HEK293 (cell line): ENCODE data around the gene COL4A1.

Experiments used
- CTCF ChIA-PET: fragments of 350-600 bp; formaldehyde crosslinking; extraction: SDS; loops from one replicate; lab custom pipeline; 2021; ENCODE audit warnings: antibody characterized with exemption; lab: Yijun Ruan, JAX
- POLR2A ChIA-PET: fragments of 300-600 bp; formaldehyde crosslinking; extraction: SDS; loops from one replicate; lab custom pipeline; 2020; ENCODE audit warnings: antibody characterized with exemption, inconsistent platforms; lab: Yijun Ruan, JAX
- H3K27ac ChIP-seq: fragments of 200-500 bp; sonication (Bioruptor generic); 2 replicates; pipeline ENCODE4 v1.5.1; 2014; ENCODE audit warnings: low read depth, low read length, control low read depth, inconsistent platforms; ENCODE audit errors: extremely low read depth
- H3K36me3 ChIP-seq, 2 experiments: fragments of 200-500 bp in 1 of 2; sonication (Bioruptor generic) in 1 of 2; 1 replicate in 1 of 2; 2 replicates in 1 of 2; pipeline ENCODE4 v1.5.1; 2014 to 2017; ENCODE audit warnings: inconsistent platforms in 2 of 2, low read length in 2 of 2; ENCODE audit not compliant: control insufficient read depth in 2 of 2, insufficient read depth in 1 of 2
- H3K4me1 ChIP-seq: fragments of 200-500 bp; sonication (Bioruptor generic); 2 replicates; pipeline ENCODE4 v1.5.1; 2014; ENCODE audit warnings: mild to moderate bottlenecking, low read length, inconsistent platforms; ENCODE audit not compliant: control insufficient read depth, insufficient read depth
- H3K4me3 ChIP-seq: 2 replicates; pipeline ENCODE4 v1.5.1; 2011; ENCODE audit warnings: low read depth, mild to moderate bottlenecking, control low read depth, low read length, moderate library complexity
- H3K9me3 ChIP-seq: fragments of 200-500 bp; sonication (Bioruptor generic); 2 replicates; pipeline ENCODE4 v1.5.1; 2014; ENCODE audit warnings: low read depth, low read length, inconsistent platforms; ENCODE audit not compliant: control insufficient read depth, insufficient read depth
- BCL11A ChIP-seq: fragments of 450-650 bp; formaldehyde crosslinking; IDR thresholded peaks from 2 replicates; pipeline ENCODE4 v1.5.1; 2016; ENCODE audit warnings: low read depth, missing biosample characterization, missing genetic modification characterization
- MYNN ChIP-seq: fragments of 450-650 bp; formaldehyde crosslinking; IDR thresholded peaks from 2 replicates; pipeline ENCODE4 v1.5.1; 2016; ENCODE audit warnings: missing biosample characterization, missing genetic modification characterization, borderline replicate concordance
- REPIN1 ChIP-seq: fragments of 450-650 bp; formaldehyde crosslinking; IDR thresholded peaks from 2 replicates; pipeline ENCODE4 v1.5.1; 2017; ENCODE audit warnings: missing biosample characterization, missing genetic modification characterization, low read depth
- SETDB1 ChIP-seq: IDR thresholded peaks from one replicate; pipeline ENCODE4 v1.6.1; 2017; ENCODE audit warnings: mild to moderate bottlenecking, low read length, moderate library complexity, mixed read lengths; ENCODE audit not compliant: insufficient read length
- WT1 ChIP-seq: fragments of 450-650 bp; formaldehyde crosslinking; IDR thresholded peaks from 2 replicates; pipeline ENCODE4 v1.5.1; 2016; ENCODE audit warnings: missing biosample characterization, missing genetic modification characterization
- ZFP37 ChIP-seq: fragments of 450-650 bp; formaldehyde crosslinking; IDR thresholded peaks from 2 replicates; pipeline ENCODE4 v1.5.1; 2016; ENCODE audit warnings: missing biosample characterization, missing genetic modification characterization
- ZIC2 ChIP-seq: fragments of 450-650 bp; formaldehyde crosslinking; IDR thresholded peaks from 2 replicates; pipeline ENCODE4 v1.5.1; 2016; ENCODE audit warnings: missing biosample characterization, missing genetic modification characterization
- ZNF16 ChIP-seq: fragments of 450-650 bp; formaldehyde crosslinking; IDR thresholded peaks from 2 replicates; pipeline ENCODE4 v1.5.1; 2016; ENCODE audit warnings: low read depth, missing biosample characterization, missing genetic modification characterization
- ZNF214 ChIP-seq: fragments of 450-650 bp; formaldehyde crosslinking; IDR thresholded peaks from 2 replicates; pipeline ENCODE4 v1.5.1; 2017; ENCODE audit warnings: missing biosample characterization, mild to moderate bottlenecking, missing genetic modification characterization, borderline replicate concordance
- ZNF350 ChIP-seq: fragments of 450-650 bp; formaldehyde crosslinking; IDR thresholded peaks from 2 replicates; pipeline ENCODE4 v1.5.0; 2017; ENCODE audit warnings: missing biosample characterization, mild to moderate bottlenecking, missing genetic modification characterization
- ZNF391 ChIP-seq: fragments of 450-650 bp; formaldehyde crosslinking; IDR thresholded peaks from 2 replicates; pipeline ENCODE4 v1.5.1; 2016; ENCODE audit warnings: low read depth, missing biosample characterization, missing genetic modification characterization, borderline replicate concordance
- ZNF404 ChIP-seq: fragments of 450-650 bp; formaldehyde crosslinking; IDR thresholded peaks from 2 replicates; pipeline ENCODE4 v1.5.1; 2017; ENCODE audit warnings: missing biosample characterization, missing genetic modification characterization
- ZNF416 ChIP-seq: fragments of 450-650 bp; formaldehyde crosslinking; IDR thresholded peaks from 2 replicates; pipeline ENCODE4 v1.5.1; 2016; ENCODE audit warnings: missing biosample characterization, missing genetic modification characterization
- ZNF585B ChIP-seq: fragments of 450-650 bp; formaldehyde crosslinking; IDR thresholded peaks from 2 replicates; pipeline ENCODE4 v1.5.1; 2016; ENCODE audit warnings: missing biosample characterization, missing genetic modification characterization
- ZNF654 ChIP-seq: fragments of 450-650 bp; formaldehyde crosslinking; IDR thresholded peaks from 2 replicates; pipeline ENCODE4 v1.5.1; 2016; ENCODE audit warnings: low read depth, missing biosample characterization, missing genetic modification characterization
- ZNF664 ChIP-seq: fragments of 450-650 bp; formaldehyde crosslinking; IDR thresholded peaks from 2 replicates; pipeline ENCODE4 v1.5.1; 2016; ENCODE audit warnings: missing biosample characterization, missing genetic modification characterization
- ZNF777 ChIP-seq: fragments of 450-650 bp; formaldehyde crosslinking; IDR thresholded peaks from 2 replicates; pipeline ENCODE4 v1.5.1; 2017; ENCODE audit warnings: missing biosample characterization, missing genetic modification characterization, borderline replicate concordance
- TF ChIP-seq, protein P1 (sequence below): fragments of 450-650 bp; formaldehyde crosslinking; IDR thresholded peaks from 2 replicates; pipeline ENCODE4 v1.5.1; 2016; ENCODE audit warnings: missing biosample characterization, missing genetic modification characterization
- TF ChIP-seq, protein P2 (sequence below): fragments of 450-650 bp; formaldehyde crosslinking; IDR thresholded peaks from 2 replicates; pipeline ENCODE4 v1.5.1; 2016; ENCODE audit warnings: missing biosample characterization, missing genetic modification characterization

COL4A1 gene

DNA sequence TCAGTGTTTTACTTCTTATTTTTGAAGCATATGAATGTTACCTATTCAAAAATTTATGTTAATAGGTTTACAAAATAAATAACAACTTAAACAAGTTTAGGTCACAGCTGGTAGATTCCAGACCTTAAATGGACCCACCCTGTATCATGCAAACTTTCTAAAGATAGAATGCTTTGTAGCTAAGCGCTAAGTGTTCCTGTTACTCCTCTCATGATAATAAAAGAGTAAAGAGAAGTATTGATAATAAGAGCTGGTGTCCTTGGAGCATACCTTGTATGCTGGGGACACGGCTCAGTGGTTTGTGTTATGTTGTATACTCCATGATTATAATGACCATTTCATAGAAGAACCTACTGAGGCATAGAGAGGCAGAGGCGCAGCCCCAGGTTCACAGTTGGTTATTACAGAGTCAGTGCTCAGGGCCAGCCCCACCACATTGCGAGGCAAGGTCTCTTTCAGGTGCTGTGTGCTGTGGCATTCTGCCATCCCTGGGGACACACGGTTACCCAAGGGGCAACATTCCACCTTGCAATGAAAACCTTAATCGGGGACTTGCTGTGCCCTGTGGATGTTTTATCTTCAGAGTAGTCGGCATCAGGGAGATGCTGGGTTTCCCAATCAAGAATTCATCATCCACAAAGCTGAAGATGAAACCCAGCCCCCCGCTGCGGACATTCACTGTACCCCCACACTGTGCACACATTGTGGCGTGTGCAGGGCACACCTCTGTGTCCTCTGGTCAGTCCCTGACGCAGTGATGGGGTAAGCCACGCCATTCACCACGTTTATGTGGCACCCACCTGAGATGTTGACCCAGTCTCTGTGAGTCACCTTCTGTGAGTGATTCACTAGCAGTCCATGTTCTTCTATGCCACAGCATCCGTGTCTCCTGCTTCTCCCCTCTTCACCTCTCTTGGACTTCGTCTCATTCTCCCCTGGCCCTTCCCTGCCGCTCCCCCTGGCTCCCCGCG lies 186.7 kb downstream of the COL4A1 start:
- H3K4me1 ChIP-seq, result no peaks in the 10 kb centered on the region
- POLR2A ChIA-PET, result no interaction called here
- H3K27ac ChIP-seq, result no peak overlapping the region
- H3K4me3 ChIP-seq, result no peak overlapping the region
- CTCF ChIA-PET, result interaction anchor here (0.8 kb wide), 1 partner anchor 8 kb away, joined by 5 read pairs; no protein-coding TSS in a partner anchor
- TF ChIP-seq, protein P1, sequence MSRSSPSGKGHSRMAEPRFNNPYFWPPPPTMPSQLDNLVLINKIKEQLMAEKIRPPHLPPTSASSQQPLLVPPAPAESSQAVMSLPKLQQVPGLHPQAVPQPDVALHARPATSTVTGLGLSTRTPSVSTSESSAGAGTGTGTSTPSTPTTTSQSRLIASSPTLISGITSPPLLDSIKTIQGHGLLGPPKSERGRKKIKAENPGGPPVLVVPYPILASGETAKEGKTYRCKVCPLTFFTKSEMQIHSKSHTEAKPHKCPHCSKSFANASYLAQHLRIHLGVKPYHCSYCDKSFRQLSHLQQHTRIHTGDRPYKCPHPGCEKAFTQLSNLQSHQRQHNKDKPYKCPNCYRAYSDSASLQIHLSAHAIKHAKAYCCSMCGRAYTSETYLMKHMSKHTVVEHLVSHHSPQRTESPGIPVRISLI, result no peak
- 0 out of 2 replicates have a peak, but pooled peaks have one; percentile 28 for TF ChIP-seq ZIC2
- TF ChIP-seq REPIN1 (tag by site-specific recombination), result no peak
- no peak for TF ChIP-seq MYNN
- no peaks in the 10 kb centered on the region for H3K36me3 ChIP-seq
- H3K9me3 ChIP-seq, result no peaks in the 10 kb centered on the region

GRCh38 chr13:110118106-110118505 lies 188.9 kb downstream of the COL4A1 start:
- no peak overlapping the region for H3K4me3 ChIP-seq
- no peaks in the 10 kb centered on the region for H3K36me3 ChIP-seq
- H3K9me3 ChIP-seq, result no peaks in the 10 kb centered on the region
- POLR2A ChIA-PET, result no interaction called here
- H3K4me1 ChIP-seq, result no peaks in the 10 kb centered on the region
- TF ChIP-seq ZNF16 (tag by site-specific recombination) (no peak), WT1 (tag by site-specific recombination) (no peak), ZNF391 (tag by site-specific recombination) (no peak), ZFP37 (tag by site-specific recombination) (no peak), ZNF404 (tag by site-specific recombination) (no peak), ZNF664 (tag by site-specific recombination) (no peak), BCL11A (tag by site-specific recombination) (no peak), ZNF416 (tag by site-specific recombination) (no peak), SETDB1 (no peak), ZNF214 (tag by site-specific recombination) (no peak)
- CTCF ChIA-PET, result interaction anchor here (0.9 kb wide), 1 partner anchor 27 kb away, joined by 3 read pairs; no protein-coding TSS in a partner anchor
- no peak overlapping the region for H3K27ac ChIP-seq

DNA sequence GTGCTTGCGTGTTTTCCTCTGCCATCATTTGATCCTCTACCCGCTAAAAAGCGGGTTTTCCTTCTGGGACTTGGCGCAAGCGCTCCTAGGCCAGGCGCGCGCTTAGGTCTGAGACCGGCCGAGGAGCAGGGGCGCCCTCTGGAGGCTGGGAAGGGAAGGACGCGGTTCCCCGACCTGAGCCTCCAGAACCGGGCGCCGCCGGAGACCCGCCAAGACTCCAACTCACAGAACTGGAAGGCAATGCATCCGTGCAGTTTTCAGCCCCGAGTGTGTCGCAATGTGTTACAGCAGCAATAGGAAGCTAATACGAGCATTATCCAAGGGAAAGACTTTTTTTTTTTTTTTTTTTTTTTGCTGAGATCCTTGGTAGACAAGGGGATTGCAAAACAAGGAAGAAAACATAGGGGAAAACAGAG lies 190.9 kb downstream of the COL4A1 start:
- CTCF ChIA-PET, result interaction anchor here (0.6 to 0.7 kb wide), 4 partner anchors 389 to 1613 kb away, joined by 3 to 4 read pairs (median 4); no protein-coding TSS in a partner anchor
- no peaks in the 10 kb centered on the region for H3K9me3 ChIP-seq
- no peak overlapping the region for H3K27ac ChIP-seq
- H3K36me3 ChIP-seq, result no peaks in the 10 kb centered on the region
- TF ChIP-seq ZNF654 (tag by site-specific recombination), result 0 out of 2 replicates have a peak, but pooled peaks have one; percentile 4
- TF ChIP-seq ZNF777 (tag by site-specific recombination), result no peak
- no peak for TF ChIP-seq ZNF350 (tag by site-specific recombination)
- no peak for TF ChIP-seq ZNF585B
- TF ChIP-seq, protein P1, result 0 out of 2 replicates have a peak, but pooled peaks have one; percentile 28
- TF ChIP-seq, protein P2, sequence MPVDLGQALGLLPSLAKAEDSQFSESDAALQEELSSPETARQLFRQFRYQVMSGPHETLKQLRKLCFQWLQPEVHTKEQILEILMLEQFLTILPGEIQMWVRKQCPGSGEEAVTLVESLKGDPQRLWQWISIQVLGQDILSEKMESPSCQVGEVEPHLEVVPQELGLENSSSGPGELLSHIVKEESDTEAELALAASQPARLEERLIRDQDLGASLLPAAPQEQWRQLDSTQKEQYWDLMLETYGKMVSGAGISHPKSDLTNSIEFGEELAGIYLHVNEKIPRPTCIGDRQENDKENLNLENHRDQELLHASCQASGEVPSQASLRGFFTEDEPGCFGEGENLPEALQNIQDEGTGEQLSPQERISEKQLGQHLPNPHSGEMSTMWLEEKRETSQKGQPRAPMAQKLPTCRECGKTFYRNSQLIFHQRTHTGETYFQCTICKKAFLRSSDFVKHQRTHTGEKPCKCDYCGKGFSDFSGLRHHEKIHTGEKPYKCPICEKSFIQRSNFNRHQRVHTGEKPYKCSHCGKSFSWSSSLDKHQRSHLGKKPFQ (tag by site-specific recombination), result no peak
- H3K4me3 ChIP-seq, result no peak overlapping the region
- POLR2A ChIA-PET, result no interaction called here
- H3K4me1 ChIP-seq, result no peaks in the 10 kb centered on the region
